HEK293 (cell line): ENCODE measurements around the gene PDAP1.
"Not testable (repeated sequence)": the region's sequence is repeated elsewhere in the genome, so short reads cannot be mapped to it uniquely, and the experiment has no call there.

Source experiments
- CTCF ChIA-PET: fragments of 350-600 bp; formaldehyde crosslinking; extraction: SDS; loops from one replicate; lab custom pipeline; 2021; ENCODE audit warnings: antibody characterized with exemption; lab: Yijun Ruan, JAX
- POLR2A ChIA-PET: fragments of 300-600 bp; formaldehyde crosslinking; extraction: SDS; loops from one replicate; lab custom pipeline; 2020; ENCODE audit warnings: antibody characterized with exemption, inconsistent platforms; lab: Yijun Ruan, JAX
- H3K27ac ChIP-seq: fragments of 200-500 bp; sonication (Bioruptor generic); 2 replicates; pipeline ENCODE4 v1.5.1; 2014; ENCODE audit warnings: low read depth, low read length, control low read depth, inconsistent platforms; ENCODE audit errors: extremely low read depth
- H3K36me3 ChIP-seq, 2 experiments: fragments of 200-500 bp in 1 of 2; sonication (Bioruptor generic) in 1 of 2; 1 replicate in 1 of 2; 2 replicates in 1 of 2; pipeline ENCODE4 v1.5.1; 2014 to 2017; ENCODE audit warnings: inconsistent platforms in 2 of 2, low read length in 2 of 2; ENCODE audit not compliant: control insufficient read depth in 2 of 2, insufficient read depth in 1 of 2
- H3K4me1 ChIP-seq: fragments of 200-500 bp; sonication (Bioruptor generic); 2 replicates; pipeline ENCODE4 v1.5.1; 2014; ENCODE audit warnings: mild to moderate bottlenecking, low read length, inconsistent platforms; ENCODE audit not compliant: control insufficient read depth, insufficient read depth
- H3K4me3 ChIP-seq: 2 replicates; pipeline ENCODE4 v1.5.1; 2011; ENCODE audit warnings: low read depth, mild to moderate bottlenecking, control low read depth, low read length, moderate library complexity
- H3K9me3 ChIP-seq: fragments of 200-500 bp; sonication (Bioruptor generic); 2 replicates; pipeline ENCODE4 v1.5.1; 2014; ENCODE audit warnings: low read depth, low read length, inconsistent platforms; ENCODE audit not compliant: control insufficient read depth, insufficient read depth
- EGR2 ChIP-seq: fragments of 450-650 bp; formaldehyde crosslinking; IDR thresholded peaks from 2 replicates; pipeline ENCODE4 v1.5.1; 2016; ENCODE audit warnings: low read depth, missing biosample characterization, missing genetic modification characterization
- IKZF3 ChIP-seq: fragments of 450-650 bp; IDR thresholded peaks from 2 replicates; pipeline ENCODE4 v1.5.0; 2018; ENCODE audit warnings: missing biosample characterization, mild to moderate bottlenecking, missing genetic modification characterization, moderate library complexity
- MYNN ChIP-seq: fragments of 450-650 bp; formaldehyde crosslinking; IDR thresholded peaks from 2 replicates; pipeline ENCODE4 v1.5.1; 2016; ENCODE audit warnings: missing biosample characterization, missing genetic modification characterization, borderline replicate concordance
- REPIN1 ChIP-seq: fragments of 450-650 bp; formaldehyde crosslinking; IDR thresholded peaks from 2 replicates; pipeline ENCODE4 v1.5.1; 2017; ENCODE audit warnings: missing biosample characterization, missing genetic modification characterization, low read depth
- SCRT2 ChIP-seq: fragments of 450-650 bp; formaldehyde crosslinking; IDR thresholded peaks from 2 replicates; pipeline ENCODE4 v1.5.1; 2016; ENCODE audit warnings: missing biosample characterization, missing genetic modification characterization
- TRIM28 ChIP-seq: IDR thresholded peaks from 2 replicates; pipeline ENCODE4 v1.6.1; 2011; ENCODE audit warnings: low read length, control low read depth, borderline replicate concordance
- ZNF10 ChIP-seq: fragments of 450-650 bp; formaldehyde crosslinking; IDR thresholded peaks from 2 replicates; pipeline ENCODE4 v1.5.1; 2017; ENCODE audit warnings: missing biosample characterization, missing genetic modification characterization
- ZNF114 ChIP-seq: fragments of 450-650 bp; formaldehyde crosslinking; IDR thresholded peaks from 2 replicates; pipeline ENCODE4 v1.5.0; 2017; ENCODE audit warnings: missing biosample characterization, missing genetic modification characterization
- ZNF121 ChIP-seq: fragments of 450-650 bp; formaldehyde crosslinking; IDR thresholded peaks from 2 replicates; pipeline ENCODE4 v1.5.1; 2016; ENCODE audit warnings: missing biosample characterization, missing genetic modification characterization
- ZNF16 ChIP-seq: fragments of 450-650 bp; formaldehyde crosslinking; IDR thresholded peaks from 2 replicates; pipeline ENCODE4 v1.5.1; 2016; ENCODE audit warnings: low read depth, missing biosample characterization, missing genetic modification characterization
- ZNF2 ChIP-seq: fragments of 450-650 bp; formaldehyde crosslinking; IDR thresholded peaks from 2 replicates; pipeline ENCODE4 v1.5.1; 2016; ENCODE audit warnings: missing biosample characterization, missing genetic modification characterization
- ZNF214 ChIP-seq: fragments of 450-650 bp; formaldehyde crosslinking; IDR thresholded peaks from 2 replicates; pipeline ENCODE4 v1.5.1; 2017; ENCODE audit warnings: missing biosample characterization, mild to moderate bottlenecking, missing genetic modification characterization, borderline replicate concordance
- ZNF274 ChIP-seq, 2 experiments: fragments of 200-500 bp in 1 of 2; fragments of 450-650 bp in 1 of 2; sonication (Bioruptor generic) in 1 of 2; formaldehyde crosslinking in 1 of 2; IDR thresholded peaks; 2 replicates each; pipeline versions ENCODE4 v1.5.1 to v1.6.1; 2014 to 2016; ENCODE audit warnings: borderline replicate concordance in 1 of 2, inconsistent platforms in 1 of 2, low read length in 1 of 2, missing biosample characterization in 1 of 2, missing genetic modification characterization in 1 of 2
- ZNF510 ChIP-seq: fragments of 450-650 bp; formaldehyde crosslinking; IDR thresholded peaks from 2 replicates; pipeline ENCODE4 v1.5.1; 2018; ENCODE audit warnings: mild to moderate bottlenecking, missing genetic modification characterization, missing biosample characterization; ENCODE audit not compliant: insufficient replicate concordance
- ZNF558 ChIP-seq: fragments of 450-650 bp; formaldehyde crosslinking; IDR thresholded peaks from 2 replicates; pipeline ENCODE4 v1.5.1; 2016; ENCODE audit warnings: missing biosample characterization, missing genetic modification characterization
- ZNF654 ChIP-seq: fragments of 450-650 bp; formaldehyde crosslinking; IDR thresholded peaks from 2 replicates; pipeline ENCODE4 v1.5.1; 2016; ENCODE audit warnings: low read depth, missing biosample characterization, missing genetic modification characterization
- ZNF660 ChIP-seq: fragments of 450-650 bp; IDR thresholded peaks from 2 replicates; pipeline ENCODE4 v1.5.1; 2018; ENCODE audit warnings: missing biosample characterization, mild to moderate bottlenecking, missing genetic modification characterization
- TF ChIP-seq, protein P1 (sequence below): fragments of 450-650 bp; formaldehyde crosslinking; IDR thresholded peaks from 2 replicates; pipeline ENCODE4 v1.5.1; 2017; ENCODE audit warnings: missing biosample characterization, missing genetic modification characterization
- TF ChIP-seq, protein P2 (sequence below): fragments of 450-650 bp; formaldehyde crosslinking; IDR thresholded peaks from 2 replicates; pipeline ENCODE4 v1.5.1; 2016; ENCODE audit warnings: missing biosample characterization, missing genetic modification characterization
- TF ChIP-seq, protein P3 (sequence below): fragments of 450-650 bp; formaldehyde crosslinking; conservative IDR thresholded peaks from 2 replicates; pipeline ENCODE4 v1.5.1; 2016; ENCODE audit warnings: low read depth, missing biosample characterization, missing genetic modification characterization
- TF ChIP-seq, protein P4 (sequence below): fragments of 450-650 bp; formaldehyde crosslinking; IDR thresholded peaks from 2 replicates; pipeline ENCODE4 v1.5.1; 2016; ENCODE audit warnings: missing biosample characterization, missing genetic modification characterization

The PDAP1 gene

DNA sequence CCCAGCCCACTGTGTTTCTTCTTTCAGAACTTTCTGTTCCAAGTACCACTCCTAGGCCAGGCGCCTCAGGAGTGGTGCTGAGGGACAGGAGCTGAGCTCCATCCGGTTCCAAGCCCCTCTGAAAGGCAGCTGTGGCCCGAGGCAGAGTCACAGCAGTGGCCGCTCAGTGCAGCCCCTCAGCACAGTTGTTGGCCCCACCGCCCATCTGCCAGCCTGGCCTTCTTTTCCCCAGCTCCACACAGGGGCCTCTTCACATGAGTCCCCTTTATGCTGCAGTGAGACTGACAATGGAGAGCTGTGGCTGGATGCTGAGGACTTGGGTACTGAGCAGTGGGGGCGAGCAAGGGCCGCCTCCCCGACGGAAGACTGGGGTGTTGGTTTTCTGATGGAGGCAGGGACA, 9.9 kb upstream of the PDAP1 start (continued):
- TF ChIP-seq, protein P1, sequence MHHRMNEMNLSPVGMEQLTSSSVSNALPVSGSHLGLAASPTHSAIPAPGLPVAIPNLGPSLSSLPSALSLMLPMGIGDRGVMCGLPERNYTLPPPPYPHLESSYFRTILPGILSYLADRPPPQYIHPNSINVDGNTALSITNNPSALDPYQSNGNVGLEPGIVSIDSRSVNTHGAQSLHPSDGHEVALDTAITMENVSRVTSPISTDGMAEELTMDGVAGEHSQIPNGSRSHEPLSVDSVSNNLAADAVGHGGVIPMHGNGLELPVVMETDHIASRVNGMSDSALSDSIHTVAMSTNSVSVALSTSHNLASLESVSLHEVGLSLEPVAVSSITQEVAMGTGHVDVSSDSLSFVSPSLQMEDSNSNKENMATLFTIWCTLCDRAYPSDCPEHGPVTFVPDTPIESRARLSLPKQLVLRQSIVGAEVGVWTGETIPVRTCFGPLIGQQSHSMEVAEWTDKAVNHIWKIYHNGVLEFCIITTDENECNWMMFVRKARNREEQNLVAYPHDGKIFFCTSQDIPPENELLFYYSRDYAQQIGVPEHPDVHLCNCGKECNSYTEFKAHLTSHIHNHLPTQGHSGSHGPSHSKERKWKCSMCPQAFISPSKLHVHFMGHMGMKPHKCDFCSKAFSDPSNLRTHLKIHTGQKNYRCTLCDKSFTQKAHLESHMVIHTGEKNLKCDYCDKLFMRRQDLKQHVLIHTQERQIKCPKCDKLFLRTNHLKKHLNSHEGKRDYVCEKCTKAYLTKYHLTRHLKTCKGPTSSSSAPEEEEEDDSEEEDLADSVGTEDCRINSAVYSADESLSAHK (tag by site-specific recombination): no peak
- TF ChIP-seq ZNF510 (tag by site-specific recombination): no peak

DNA sequence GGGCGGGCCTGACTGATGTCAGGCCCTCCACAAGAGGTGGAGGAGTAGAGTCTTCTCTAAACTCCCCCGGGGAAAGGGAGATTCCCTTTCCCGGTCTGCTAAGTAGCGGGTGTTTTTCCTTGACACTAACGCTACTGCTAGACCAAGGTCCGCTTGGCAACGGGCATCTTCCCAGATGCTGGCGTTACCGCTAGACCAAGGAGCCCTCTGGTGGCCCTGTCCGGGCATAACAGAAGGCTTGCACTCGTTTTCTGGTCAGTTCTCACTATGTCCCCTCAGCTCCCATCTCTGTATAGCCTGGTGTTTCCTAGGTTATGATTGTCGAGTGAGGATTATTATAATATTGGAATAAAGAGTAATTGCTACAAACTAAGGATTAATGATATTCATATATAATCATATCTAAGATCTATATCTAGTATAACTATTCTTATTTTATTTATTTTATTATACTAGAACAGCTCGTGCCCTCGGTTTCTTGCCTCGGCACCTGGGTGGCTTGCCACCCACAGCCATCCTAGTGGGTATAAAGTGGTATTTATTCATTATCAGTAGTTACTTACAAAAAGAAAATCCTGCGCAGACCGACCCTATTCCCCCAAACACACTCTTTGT, 7.2 kb upstream of the PDAP1 start:
- peak; percentile 82 for TF ChIP-seq ZNF2 (tag by site-specific recombination)
- peak; percentile 71 for TF ChIP-seq ZNF654 (tag by site-specific recombination)
- TF ChIP-seq, protein P2, sequence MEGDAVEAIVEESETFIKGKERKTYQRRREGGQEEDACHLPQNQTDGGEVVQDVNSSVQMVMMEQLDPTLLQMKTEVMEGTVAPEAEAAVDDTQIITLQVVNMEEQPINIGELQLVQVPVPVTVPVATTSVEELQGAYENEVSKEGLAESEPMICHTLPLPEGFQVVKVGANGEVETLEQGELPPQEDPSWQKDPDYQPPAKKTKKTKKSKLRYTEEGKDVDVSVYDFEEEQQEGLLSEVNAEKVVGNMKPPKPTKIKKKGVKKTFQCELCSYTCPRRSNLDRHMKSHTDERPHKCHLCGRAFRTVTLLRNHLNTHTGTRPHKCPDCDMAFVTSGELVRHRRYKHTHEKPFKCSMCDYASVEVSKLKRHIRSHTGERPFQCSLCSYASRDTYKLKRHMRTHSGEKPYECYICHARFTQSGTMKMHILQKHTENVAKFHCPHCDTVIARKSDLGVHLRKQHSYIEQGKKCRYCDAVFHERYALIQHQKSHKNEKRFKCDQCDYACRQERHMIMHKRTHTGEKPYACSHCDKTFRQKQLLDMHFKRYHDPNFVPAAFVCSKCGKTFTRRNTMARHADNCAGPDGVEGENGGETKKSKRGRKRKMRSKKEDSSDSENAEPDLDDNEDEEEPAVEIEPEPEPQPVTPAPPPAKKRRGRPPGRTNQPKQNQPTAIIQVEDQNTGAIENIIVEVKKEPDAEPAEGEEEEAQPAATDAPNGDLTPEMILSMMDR (tag by site-specific recombination): peak; percentile 58; the same call in 1 of the 2 replicates
- peak; percentile 53; the same call in 1 of the 2 replicates for TF ChIP-seq ZNF660
- peak; percentile 68 for TF ChIP-seq IKZF3 (tag by site-specific recombination)
- H3K36me3 ChIP-seq: peaks cover 63 to 91% of the 10 kb centered on the region in 2 experiments
- CTCF ChIA-PET: interaction anchor here (0.6 to 1.5 kb wide), 7 partner anchors 8 to 393 kb away, joined by 3 to 7 read pairs (median 4); no protein-coding TSS in a partner anchor
- H3K27ac ChIP-seq, POLR2A ChIA-PET, H3K4me3 ChIP-seq, H3K4me1 ChIP-seq, H3K9me3 ChIP-seq: not testable (repeated sequence)

DNA sequence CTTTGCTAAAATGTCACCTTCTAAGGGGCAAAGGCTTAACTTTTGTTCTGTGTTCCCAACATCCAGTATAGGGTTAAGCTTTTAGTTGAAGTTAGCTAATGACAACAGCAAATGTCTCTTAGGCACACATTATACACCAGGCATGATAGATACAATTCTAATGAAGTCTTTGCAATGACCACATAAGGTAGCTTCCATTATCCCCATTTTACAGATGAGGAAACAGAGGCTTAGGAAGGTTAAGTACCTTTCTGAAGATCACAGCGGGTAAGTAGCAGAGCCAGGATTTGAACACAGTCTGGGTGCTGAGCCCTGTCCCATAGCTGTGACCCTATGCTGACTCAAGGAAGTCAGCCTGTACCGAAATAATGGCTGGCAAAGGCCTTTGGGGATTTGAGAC, 2.2 kb upstream of the PDAP1 start:
- no peak overlapping the region for H3K4me3 ChIP-seq
- H3K36me3 ChIP-seq: peaks cover 41 to 53% of the 10 kb centered on the region in 2 experiments

More for the DNA sequence above, 2.2 kb upstream of the PDAP1 start:
- no peak for TF ChIP-seq EGR2 (tag by site-specific recombination)
- no peak for TF ChIP-seq TRIM28
- TF ChIP-seq MYNN (tag by site-specific recombination): no peak
- TF ChIP-seq ZNF121 (tag by site-specific recombination): no peak
- no peak for TF ChIP-seq SCRT2 (tag by site-specific recombination)
- TF ChIP-seq ZNF274 (IDR thresholded peaks at IDR 0.05; ENCODE audit: low read length): no peak
- no peak for TF ChIP-seq ZNF274 (tag by site-specific recombination; IDR thresholded peaks at IDR 0.05; ENCODE audit: borderline replicate concordance)
- TF ChIP-seq ZNF114: no peak
- TF ChIP-seq ZNF558 (tag by site-specific recombination): no peak
- no peak for TF ChIP-seq REPIN1 (tag by site-specific recombination)
- TF ChIP-seq ZNF10 (tag by site-specific recombination): no peak
- TF ChIP-seq, protein P3, sequence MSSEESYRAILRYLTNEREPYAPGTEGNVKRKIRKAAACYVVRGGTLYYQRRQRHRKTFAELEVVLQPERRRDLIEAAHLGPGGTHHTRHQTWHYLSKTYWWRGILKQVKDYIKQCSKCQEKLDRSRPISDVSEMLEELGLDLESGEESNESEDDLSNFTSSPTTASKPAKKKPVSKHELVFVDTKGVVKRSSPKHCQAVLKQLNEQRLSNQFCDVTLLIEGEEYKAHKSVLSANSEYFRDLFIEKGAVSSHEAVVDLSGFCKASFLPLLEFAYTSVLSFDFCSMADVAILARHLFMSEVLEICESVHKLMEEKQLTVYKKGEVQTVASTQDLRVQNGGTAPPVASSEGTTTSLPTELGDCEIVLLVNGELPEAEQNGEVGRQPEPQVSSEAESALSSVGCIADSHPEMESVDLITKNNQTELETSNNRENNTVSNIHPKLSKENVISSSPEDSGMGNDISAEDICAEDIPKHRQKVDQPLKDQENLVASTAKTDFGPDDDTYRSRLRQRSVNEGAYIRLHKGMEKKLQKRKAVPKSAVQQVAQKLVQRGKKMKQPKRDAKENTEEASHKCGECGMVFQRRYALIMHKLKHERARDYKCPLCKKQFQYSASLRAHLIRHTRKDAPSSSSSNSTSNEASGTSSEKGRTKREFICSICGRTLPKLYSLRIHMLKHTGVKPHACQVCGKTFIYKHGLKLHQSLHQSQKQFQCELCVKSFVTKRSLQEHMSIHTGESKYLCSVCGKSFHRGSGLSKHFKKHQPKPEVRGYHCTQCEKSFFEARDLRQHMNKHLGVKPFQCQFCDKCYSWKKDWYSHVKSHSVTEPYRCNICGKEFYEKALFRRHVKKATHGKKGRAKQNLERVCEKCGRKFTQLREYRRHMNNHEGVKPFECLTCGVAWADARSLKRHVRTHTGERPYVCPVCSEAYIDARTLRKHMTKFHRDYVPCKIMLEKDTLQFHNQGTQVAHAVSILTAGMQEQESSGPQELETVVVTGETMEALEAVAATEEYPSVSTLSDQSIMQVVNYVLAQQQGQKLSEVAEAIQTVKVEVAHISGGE (tag by site-specific recombination): no peak
- no peak for TF ChIP-seq ZNF214
- TF ChIP-seq, protein P4, sequence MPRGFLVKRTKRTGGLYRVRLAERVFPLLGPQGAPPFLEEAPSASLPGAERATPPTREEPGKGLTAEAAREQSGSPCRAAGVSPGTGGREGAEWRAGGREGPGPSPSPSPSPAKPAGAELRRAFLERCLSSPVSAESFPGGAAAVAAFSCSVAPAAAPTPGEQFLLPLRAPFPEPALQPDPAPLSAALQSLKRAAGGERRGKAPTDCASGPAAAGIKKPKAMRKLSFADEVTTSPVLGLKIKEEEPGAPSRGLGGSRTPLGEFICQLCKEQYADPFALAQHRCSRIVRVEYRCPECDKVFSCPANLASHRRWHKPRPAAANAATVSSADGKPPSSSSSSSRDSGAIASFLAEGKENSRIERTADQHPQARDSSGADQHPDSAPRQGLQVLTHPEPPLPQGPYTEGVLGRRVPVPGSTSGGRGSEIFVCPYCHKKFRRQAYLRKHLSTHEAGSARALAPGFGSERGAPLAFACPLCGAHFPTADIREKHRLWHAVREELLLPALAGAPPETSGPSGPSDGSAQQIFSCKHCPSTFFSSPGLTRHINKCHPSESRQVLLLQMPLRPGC: no peak
- TF ChIP-seq ZNF16: no peak
- H3K4me1 ChIP-seq: peaks cover 2% of the 10 kb centered on the region; the same call in 1 of the 2 replicates
- CTCF ChIA-PET: interaction anchor here (0.6 to 1.0 kb wide), 3 partner anchors 11 to 372 kb away, joined by 3 read pairs; no protein-coding TSS in a partner anchor
- H3K9me3 ChIP-seq: no peaks in the 10 kb centered on the region
- no peak overlapping the region for H3K27ac ChIP-seq
- POLR2A ChIA-PET: interaction anchor here (3.3 kb wide), 1 partner anchor 11 kb away, joined by 36 read pairs; no protein-coding TSS in a partner anchor
